ENCODE results near the gene PLA2G15. TPM values are rescaled to one million over a fixed set of nuclear protein-coding genes. Genes with fewer than 3 reads are reported as not detected.

PLA2G15 gene
- total RNA-seq, 1 donor from 2014 or later, result 30.4 TPM

DNA sequence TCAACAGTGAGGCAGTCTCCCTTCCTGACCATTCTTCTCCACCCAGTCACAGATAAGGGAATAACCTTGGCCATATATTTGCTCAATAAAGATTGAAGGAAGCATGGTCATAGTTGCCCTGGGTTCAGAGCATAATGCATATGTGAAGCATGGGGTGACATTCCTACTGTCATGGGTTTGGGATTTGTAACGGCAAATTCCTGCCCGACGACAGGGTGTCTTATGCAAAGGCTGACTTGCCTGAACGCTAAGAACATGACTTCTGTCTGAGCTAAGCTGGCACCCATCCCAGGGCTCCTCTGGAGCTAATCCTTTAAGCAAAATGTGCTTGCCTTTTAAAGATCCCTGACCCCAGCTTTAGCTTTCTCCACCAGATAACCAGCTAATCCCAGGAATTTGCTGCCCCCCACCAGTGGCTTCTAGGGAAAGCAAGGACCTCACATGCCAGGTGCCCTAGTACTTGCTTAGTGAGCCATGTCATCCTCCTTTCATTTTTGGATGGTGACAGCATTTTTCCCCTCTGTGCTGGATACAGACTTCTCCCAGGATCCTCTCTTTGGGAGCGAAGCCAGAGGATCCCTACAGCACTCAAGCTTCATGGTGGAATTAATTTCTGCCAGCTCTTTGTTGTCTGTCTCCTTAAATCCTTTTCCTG lies 53.9 kb downstream of the PLA2G15 start:
- Histone ChIP-seq H3K9me3 (no peaks in the 10 kb centered on the region), H3K27me3 (no peaks in the 10 kb centered on the region), H3K4me3 (no peak overlapping the region), H3K36me3 (peaks cover 98% of the 10 kb centered on the region), H3K27ac (peak overlapping the region; percentile 24), H3K4me1 (no peaks in the 10 kb centered on the region)
- peak; percentile 1 for DNase-seq
- no peak for ATAC-seq
- TF ChIP-seq, protein P1, sequence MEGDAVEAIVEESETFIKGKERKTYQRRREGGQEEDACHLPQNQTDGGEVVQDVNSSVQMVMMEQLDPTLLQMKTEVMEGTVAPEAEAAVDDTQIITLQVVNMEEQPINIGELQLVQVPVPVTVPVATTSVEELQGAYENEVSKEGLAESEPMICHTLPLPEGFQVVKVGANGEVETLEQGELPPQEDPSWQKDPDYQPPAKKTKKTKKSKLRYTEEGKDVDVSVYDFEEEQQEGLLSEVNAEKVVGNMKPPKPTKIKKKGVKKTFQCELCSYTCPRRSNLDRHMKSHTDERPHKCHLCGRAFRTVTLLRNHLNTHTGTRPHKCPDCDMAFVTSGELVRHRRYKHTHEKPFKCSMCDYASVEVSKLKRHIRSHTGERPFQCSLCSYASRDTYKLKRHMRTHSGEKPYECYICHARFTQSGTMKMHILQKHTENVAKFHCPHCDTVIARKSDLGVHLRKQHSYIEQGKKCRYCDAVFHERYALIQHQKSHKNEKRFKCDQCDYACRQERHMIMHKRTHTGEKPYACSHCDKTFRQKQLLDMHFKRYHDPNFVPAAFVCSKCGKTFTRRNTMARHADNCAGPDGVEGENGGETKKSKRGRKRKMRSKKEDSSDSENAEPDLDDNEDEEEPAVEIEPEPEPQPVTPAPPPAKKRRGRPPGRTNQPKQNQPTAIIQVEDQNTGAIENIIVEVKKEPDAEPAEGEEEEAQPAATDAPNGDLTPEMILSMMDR (IDR thresholded peaks at IDR 0.05), result no peak
- intact Hi-C loops (cut with DNase I), result no loop called here

DNA sequence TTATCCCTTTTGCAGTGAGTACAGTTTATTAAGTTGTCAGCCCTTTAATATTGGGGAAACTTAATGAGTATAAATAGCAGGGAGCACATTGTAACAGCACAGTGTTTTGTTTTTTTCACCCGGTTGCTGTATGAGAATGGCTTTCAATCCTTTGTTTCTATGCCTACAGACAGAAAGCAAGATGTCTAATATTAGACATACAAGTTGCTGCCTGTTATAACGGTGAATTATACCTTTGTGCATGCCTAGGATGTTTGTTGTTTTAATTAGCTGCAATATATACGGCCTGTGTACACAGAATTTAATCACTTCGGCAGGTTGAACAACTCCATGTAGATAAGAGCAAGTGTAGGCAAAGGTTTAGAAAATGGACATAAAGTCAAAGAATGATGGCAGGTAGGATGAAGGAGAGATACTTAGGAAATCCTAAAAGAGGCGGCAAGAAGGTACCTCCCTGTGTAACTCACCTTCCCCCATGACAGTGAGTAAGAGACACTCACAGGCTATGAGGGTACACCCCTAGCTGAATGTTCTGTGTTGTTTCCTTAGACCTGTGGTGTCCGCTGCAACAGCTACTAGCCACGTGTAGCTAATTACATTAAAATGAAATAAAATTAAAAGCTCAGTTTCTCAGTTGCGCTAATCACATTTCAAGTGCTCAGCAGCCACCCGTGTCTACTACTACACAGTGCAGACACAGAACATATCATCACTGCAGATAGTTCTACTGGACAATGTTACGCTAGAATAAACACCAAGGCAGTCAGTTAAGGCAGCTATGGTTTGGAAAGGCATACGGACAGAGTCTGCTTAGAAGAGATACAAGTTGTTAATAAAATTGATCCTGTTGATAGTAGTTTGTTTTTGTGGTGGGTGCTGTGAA lies 54.6 kb downstream of the PLA2G15 start:
- Histone ChIP-seq H3K27me3 (no peaks in the 10 kb centered on the region), H3K4me1 (no peaks in the 10 kb centered on the region), H3K36me3 (peaks cover 99% of the 10 kb centered on the region), H3K4me3 (no peak overlapping the region), H3K27ac (no peak overlapping the region), H3K9me3 (no peaks in the 10 kb centered on the region)
- ATAC-seq (no peak), DNase-seq (peak; percentile 1)
- intact Hi-C loops (cut with DNase I), result no loop called here
- TF ChIP-seq, protein P1 (IDR thresholded peaks at IDR 0.05), result no peak

DNA sequence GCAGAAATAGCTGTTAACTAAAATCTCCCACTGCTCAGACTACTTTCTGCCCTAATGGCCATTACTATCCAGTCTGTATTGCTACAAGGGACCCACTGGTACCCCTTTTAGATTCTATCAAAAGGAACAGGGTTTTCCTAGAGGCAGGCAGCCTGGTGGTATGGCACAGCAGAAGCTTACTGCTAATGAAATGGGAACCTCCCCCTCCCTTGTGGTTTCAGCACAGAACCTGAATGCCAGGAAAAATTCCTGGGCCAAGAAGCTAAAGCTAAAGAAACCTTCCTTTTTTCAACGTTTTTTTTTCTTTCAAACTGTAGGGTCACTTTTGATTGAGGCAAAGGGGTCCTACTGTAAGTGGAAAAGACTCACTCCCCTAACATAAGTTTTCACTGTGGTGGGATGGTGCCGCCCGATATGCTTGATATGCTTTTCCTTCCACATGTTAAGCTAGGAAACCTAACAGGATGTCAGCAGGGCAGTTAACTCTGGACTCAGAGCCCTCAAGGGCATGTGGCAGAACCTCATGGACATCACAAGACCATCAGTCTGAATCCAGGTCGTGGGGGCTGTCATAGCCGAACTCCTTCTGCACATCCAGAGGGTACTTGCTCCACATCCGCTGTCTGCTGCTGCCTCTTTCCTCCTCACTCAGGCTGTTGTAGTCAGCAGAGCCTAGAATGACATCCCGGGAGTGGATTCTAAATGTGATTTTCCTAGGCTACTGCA lies 55.7 kb downstream of the PLA2G15 start:
- no peak overlapping the region for H3K4me3 ChIP-seq
- H3K4me1 ChIP-seq, result no peaks in the 10 kb centered on the region
- no peaks in the 10 kb centered on the region for H3K9me3 ChIP-seq
- ATAC-seq (no peak), DNase-seq (peak; percentile 31)
- intact Hi-C loops (cut with DNase I), result no loop called here
- TF ChIP-seq, protein P1 (IDR thresholded peaks at IDR 0.05), result no peak
- no peaks in the 10 kb centered on the region for H3K27me3 ChIP-seq
- no peak overlapping the region for H3K27ac ChIP-seq
- H3K36me3 ChIP-seq, result peaks cover 99% of the 10 kb centered on the region

DNA sequence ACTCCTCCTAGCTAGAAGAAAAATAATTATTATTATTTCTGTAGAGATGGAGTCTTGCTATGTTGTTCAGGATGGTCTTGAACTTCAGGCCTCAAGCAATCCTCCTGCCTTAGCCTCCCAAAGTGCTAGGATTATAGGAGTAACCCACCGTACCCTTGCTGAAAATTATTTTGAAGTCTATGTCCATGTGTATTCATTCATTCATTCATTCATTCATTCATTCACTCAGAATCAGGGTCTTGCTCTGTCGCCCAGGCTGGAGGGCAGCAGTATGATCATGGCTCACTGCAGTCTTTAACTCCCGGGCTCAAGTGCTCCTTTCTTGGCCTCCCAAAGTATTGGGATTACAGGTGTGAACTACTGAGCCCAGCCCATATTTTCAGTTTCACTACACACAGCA lies 61.5 kb downstream of the PLA2G15 start:
- Histone ChIP-seq H3K36me3 (peaks cover 74% of the 10 kb centered on the region), H3K9me3 (no peaks in the 10 kb centered on the region), H3K4me3 (no peak overlapping the region), H3K4me1 (peaks cover 16% of the 10 kb centered on the region), H3K27ac (no peak overlapping the region), H3K27me3 (no peaks in the 10 kb centered on the region)
- DNase-seq (no peak), ATAC-seq (no peak)
- intact Hi-C loops (cut with DNase I), result no loop called here
- TF ChIP-seq, protein P1 (IDR thresholded peaks at IDR 0.05), result no peak

DNA sequence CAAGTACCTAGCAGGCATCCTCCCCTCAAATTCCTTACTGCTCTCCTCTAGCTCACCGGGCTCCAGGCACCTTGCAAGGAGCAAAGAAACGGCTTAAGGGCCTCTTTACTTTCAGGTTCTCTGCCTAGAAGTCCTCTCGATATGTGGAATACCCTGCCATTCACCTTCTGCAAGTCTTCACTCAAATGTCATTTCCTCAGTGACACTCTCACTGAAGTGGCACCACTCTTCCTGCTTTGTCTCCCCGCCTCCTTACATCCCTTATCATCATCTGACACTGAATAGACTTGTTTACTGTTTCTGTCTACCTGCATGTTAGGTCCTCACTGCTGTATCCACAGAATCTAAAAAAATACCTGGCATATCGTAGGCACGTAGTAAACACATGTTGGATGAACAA lies 64.6 kb downstream of the PLA2G15 start:
- H3K27me3 ChIP-seq, result no peaks in the 10 kb centered on the region
- DNase-seq, result no peak
- H3K9me3 ChIP-seq, result no peaks in the 10 kb centered on the region
- peaks cover 43% of the 10 kb centered on the region for H3K36me3 ChIP-seq
- ATAC-seq, result no peak
- peak overlapping the region; percentile 82 for H3K27ac ChIP-seq
- peak overlapping the region; percentile 92 for H3K4me3 ChIP-seq
- H3K4me1 ChIP-seq, result peaks cover 25% of the 10 kb centered on the region
- TF ChIP-seq, protein P1 (IDR thresholded peaks at IDR 0.05), result no peak
- intact Hi-C loops (cut with DNase I), result no loop called here

All from upper lobe of right lung (tissue), 1 donor.